LNCaP clone FGC (cell line): ENCODE measurements around the gene SMIM35.

Source experiments
- DNase-seq: peaks from one replicate; pipeline ENCODE4 v3.0.0-alpha.2; 2011; ENCODE audit warnings: low read depth
- H3K4me3 ChIP-seq: 2 replicates; pipeline ENCODE4 v1.5.1; 2011; ENCODE audit warnings: mild to moderate bottlenecking, low read depth, low read length, control low read depth
- CTCF ChIP-seq: IDR thresholded peaks from 2 replicates; pipeline ENCODE4 v1.5.1; 2012; ENCODE audit warnings: mild to moderate bottlenecking; ENCODE audit not compliant: control insufficient read depth, insufficient read depth; ENCODE audit errors: extremely low read depth

The SMIM35 gene

GRCh38 chr11:118086913-118087768 lies at the start of gene SMIM35:
TSS of gene SMIM35 (minus strand) at chr11:118086963. CDS start at chr11:118086757, 206 bp downstream.
- no peak for DNase-seq
- no peak for TF ChIP-seq CTCF

GRCh38 chr11:118136341-118136740 lies 49.6 kb upstream of the SMIM35 start:
- no peak for DNase-seq
- TF ChIP-seq CTCF: no peak
- H3K4me3 ChIP-seq: no peak overlapping the region

More at GRCh38 chr11:118086913-118087768, at the start of gene SMIM35:
- no peak within 1 kb of the TSS for H3K4me3 ChIP-seq

- no peak for TF ChIP-seq CTCF
- no peak overlapping the region for H3K4me3 ChIP-seq
- no peak for DNase-seq
Observed at GRCh38 chr11:118135796-118136165, 49.0 kb upstream of the SMIM35 start.

- no peak for TF ChIP-seq CTCF
Observed at GRCh38 chr11:118135051-118135795, 48.5 kb upstream of the SMIM35 start.

DNA sequence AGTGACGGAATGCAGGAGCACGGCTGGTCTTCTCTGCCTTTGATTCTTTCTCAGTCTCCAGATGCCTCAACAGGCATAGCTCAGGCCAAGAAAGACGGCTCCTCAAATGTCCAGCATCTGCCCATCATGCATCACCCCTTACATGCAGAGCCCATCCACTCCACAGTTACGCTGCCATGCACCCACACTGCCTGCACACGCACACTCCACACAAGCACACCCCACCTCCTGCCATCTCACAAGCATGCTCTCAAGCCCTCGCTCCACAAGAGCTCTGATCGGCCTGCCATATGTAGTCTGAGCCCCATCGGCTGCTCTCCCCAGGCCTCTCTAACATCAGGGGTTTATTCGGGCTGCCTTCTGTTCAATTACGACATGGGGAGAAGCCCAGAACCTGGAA lies 47.1 kb upstream of the SMIM35 start:
- DNase-seq: no peak
- no peak for TF ChIP-seq CTCF
- no peak overlapping the region for H3K4me3 ChIP-seq

More at GRCh38 chr11:118135051-118135795, 48.5 kb upstream of the SMIM35 start:
- no peak for DNase-seq
- no peak overlapping the region for H3K4me3 ChIP-seq

DNA sequence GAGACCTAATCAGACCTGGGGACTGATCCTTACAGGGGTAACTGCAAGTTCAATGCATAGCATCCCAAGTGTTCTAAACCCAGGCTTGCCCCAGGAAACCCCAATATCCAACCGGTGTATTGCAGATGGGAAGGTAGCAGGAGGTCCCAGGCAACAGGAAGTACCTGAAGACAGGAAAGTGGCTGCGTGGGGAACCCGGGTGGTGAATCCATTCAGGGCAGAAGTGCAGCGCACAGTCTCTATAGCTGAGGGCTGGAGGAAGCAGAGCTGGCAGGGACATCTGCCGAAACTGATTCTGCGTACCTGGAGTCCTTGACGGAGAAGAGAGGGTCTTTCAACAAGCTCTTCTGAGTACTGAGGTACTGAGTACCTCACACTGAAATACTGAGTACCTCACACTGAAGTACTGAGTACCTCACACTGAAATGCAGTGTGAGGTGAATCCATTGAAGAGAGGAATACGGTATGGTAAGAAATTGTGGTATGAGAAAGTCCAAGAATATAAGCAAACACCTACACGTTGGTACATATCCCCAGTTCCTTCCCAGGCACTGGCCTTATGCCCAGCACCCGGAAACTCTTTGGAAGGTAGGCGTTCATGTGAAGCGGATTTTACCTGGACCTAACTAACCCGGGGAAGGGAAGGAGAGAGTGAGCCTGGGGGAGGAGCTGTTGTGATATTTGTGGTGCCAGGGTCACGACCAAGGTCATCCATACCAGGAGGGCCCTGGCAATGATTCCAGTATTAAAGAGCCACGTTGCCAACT lies 45.8 kb upstream of the SMIM35 start:
- H3K4me3 ChIP-seq: no peak overlapping the region
- no peak for TF ChIP-seq CTCF
- no peak for DNase-seq
